GM21576 (cell line): ENCODE data around the gene CYP2U1.

Source experiments
- ATAC-seq: cut with Tn5 transposase; IDR thresholded peaks from one replicate; pipeline ENCODE4 v1.9.1; 2021; ENCODE audit warnings: mild to moderate bottlenecking, moderate library complexity; ENCODE audit not compliant: unreplicated experiment

The CYP2U1 gene

GRCh38 chr4:107977966-107978705, 46.8 kb downstream of the CYP2U1 start:
- no peak for ATAC-seq

DNA sequence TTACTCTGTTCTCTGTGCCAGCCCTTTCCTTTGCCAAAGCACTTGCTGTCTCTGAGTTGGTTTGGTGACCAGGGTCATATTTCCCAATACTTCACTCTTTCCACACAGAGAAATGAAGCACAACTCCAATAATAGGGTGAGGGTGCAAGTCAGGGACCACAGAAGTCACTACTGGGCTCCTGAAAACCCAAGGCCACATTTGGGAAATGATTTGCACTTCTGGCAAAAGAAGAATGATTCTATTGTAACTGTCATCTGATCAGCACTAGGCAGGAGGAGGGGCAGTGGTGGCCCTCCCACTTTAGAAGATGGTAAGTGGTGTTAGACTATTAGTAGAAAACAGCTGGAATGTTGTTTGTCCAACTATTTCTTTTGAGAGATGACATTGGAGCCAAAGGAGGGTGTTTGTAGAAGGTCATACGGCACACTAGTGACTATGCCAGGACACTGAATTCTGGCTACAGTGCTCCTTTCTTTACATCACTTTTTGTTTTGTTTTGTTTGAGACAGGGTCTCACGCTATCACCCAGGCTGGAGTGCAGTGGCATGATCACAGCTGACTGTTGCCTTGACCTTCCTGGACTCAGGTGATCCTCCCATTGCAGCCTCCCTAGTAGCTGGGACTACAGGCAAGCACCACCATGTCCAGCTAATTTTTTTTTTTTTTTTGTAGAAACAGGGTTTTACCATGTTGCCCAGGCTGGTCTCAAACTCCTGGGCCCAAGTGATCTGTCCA, 47.5 kb downstream of the CYP2U1 start:
- no peak for ATAC-seq

DNA sequence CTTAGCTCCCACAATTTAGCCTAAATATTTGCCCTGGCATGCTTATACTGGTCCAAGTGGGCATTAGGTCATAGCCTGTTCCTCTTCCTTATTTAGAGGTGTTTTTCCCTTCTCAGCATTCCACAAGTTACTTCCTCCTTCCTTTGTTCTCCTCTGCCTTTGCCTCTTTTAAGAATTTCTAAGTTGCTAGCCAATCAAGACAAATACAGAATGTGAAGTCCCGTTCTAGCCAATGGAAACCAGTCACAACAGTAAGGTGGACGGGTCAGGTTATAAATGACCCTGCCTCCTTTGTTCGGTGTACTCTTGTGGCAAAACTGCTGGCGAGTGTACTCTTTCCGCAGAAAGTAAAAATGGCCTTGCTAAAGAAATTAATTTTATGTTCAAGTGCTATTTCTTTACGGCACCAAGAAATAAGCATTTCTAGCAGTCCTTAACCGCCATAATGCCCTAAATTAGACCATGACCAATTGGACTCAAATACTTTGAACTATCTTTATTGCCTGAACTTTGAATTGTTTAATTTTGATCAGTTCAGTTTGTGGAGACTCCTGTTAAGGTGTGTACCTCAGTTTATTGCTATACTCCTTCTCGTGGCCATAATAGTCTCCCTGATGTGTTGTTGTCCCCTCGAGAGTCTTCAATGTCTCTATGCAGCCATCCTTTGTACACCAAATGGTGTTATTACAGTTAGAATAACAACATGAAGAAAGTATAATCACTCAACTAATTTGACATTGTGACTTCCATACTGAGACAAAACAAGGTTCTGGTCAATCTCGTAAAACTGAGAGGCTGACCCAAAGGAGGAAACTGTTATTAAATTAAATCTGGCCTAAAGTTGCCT, 56.8 kb downstream of the CYP2U1 start:
- no peak for ATAC-seq

DNA sequence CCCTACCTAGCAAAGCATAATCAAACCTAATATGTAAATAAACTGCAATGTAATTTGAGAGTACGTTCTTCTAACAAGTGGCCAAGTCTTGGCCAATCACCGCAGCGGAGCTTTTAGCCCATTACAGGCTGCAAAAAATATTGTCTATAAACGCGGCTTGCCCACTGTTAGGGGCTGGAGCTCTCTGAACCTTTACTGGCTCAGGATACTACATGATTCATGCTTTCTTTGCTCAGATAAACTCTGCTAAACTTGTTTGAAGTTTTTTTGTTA, 57.4 kb downstream of the CYP2U1 start:
- no peak for ATAC-seq

- ATAC-seq, result no peak
Observed at GRCh38 chr4:107989162-107989536, 57.8 kb downstream of the CYP2U1 start.

- ATAC-seq, result peak; percentile 94
Observed at GRCh38 chr4:107989537-107990386, 58.4 kb downstream of the CYP2U1 start, which contains the start of gene HADH. HADH (plus strand) TSS chr4:107989889; CDS start chr4:107989933, 44 bp downstream.

DNA sequence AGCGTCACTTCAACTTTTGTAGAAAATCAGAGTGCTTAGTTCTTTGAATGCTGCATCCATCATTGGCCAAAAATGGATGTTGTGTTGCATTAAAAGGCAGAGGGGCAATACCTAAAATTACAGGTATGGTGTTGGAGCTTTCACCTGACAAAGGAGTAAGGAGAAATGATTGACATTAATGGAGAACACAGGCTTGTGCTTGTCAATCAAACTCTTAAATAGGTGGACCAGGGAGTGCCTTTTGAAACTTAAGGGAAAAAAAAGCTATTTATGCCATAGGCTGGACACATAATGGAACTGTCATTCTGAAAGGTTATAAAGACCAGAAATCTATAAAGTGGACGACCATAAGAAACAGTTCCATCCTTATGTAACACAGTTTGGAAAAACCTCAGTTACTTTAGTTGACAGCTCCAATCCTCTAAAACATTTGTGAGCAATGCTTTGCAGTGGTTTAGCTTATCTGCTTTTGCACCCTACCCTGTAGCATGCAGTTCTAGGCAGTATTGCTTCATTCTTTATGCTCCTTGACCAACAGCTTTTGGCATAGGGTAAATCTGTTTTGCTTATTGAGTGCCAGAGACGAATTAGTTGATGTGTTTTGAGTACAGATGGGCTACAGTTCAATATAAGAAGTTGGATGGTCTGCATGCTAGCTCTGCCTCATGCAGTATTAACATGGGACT, 60.7 kb downstream of the CYP2U1 start:
- ATAC-seq, result no peak

- peak; percentile 38 for ATAC-seq
Observed at GRCh38 chr4:107993969-107994368, 62.6 kb downstream of the CYP2U1 start.

DNA sequence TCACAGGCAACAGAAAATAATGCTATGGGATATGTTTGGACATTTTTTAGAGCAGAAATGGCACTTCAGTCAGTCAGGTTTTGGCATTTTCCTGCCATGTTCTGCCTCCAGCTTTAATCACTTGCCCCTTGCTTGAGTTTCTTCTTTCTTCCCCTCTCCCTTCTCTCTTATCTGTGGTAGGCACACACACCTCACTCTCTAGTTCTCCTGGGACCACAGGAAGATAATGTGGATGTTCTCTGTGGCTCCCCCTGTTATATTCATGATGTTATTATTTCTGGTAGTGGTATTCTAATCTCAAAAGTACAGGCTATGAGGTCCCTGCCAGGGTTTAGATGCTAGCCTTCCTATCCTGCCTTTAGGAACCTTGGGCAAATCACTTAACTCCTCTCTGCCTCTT, 63.5 kb downstream of the CYP2U1 start:
- no peak for ATAC-seq

DNA sequence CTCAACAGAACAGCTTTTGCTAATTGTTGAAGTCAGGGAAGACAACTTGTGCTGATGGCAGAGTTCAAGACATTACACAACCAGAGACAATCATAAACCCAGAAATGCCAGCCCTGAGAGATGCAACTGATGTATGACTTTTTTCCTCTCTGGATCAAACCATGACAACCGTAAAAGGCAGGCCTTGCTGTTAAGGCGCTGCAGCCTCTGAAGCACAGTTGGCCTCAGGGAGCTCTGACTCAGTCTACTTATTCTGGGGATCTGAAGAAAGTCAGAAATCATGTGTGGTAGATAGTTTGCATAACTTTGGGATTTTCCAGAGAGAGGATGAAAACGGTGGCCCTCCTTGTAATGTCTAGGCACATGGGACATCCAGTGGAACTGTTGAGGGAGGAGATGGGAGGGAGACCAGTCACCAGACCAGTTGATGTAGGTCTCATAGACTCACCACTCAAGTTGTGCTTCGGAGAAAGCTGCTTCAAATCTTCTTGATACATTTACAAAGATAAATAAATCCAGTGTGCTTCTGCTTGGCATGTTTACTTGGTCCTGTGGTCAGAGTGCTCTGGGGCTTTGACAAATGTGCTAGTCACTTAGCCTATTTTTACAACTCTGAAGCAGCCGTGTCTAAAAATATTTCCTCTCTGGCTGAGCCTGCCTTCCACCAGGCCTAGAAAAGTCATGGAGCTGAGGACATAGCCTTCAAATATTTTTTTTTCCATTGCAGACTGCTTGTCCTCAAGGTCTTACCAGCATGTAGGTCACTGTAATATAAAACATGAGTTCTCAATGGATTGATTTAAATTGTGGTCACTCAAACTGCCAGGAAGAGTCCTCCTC, 65.8 kb downstream of the CYP2U1 start:
- no peak for ATAC-seq

DNA sequence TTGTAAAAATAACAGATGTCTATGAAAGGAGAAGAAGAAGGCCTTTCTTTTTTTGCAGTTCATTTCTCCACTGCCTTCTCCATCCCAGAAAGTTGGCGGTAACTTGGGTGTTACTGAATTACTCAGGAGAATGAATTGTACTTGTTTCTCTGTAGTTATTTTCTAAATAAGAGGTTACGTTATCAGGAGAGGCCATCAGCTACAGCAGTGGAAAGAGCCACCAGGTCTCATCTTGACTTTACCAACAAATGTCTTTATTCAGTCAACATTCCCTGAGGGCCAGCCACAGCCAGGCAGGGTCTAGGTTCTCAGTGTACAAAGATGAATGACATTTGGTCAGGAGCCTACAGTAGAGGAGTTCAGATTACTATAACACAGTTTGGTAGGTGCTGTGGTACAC, 66.4 kb downstream of the CYP2U1 start:
- ATAC-seq, result no peak

DNA sequence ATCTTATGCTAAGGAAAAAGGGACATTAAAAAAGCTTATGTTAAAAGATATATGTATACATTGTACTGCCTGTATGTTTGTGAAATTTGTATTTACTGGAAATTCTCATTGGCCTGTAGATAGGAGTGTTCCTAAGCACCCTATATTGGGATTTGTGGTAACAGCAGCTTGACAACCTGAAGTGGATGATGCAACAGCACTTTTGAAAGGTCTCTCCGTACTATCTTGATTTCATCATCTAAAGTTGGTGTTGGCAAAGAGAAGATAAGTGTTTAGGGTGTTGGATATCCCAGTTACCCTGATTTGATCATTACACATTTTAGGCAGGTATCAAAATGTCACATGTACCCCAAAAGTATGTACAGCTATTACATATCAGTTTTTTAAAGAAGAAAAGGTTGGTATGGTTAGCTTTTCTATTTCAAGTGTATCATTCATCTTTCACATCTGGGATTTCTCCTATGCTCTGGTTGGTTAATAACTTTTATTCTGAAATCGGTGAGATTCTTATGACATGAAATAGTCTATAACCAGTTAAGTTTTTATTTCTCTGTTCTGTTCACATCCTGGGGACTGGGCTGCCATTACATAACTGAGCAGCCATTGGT, 68.7 kb downstream of the CYP2U1 start:
- no peak for ATAC-seq

GRCh38 chr4:108001540-108002135, 70.3 kb downstream of the CYP2U1 start:
- no peak for ATAC-seq
